Activated gamma-delta T cell (primary cell): Measurements from ENCODE around the gene APP.
"Not testable (repeated sequence)": the region's sequence is repeated elsewhere in the genome, so short reads cannot be mapped to it uniquely, and the experiment has no call there.

Experiments used
- DNase-seq: peaks from one replicate; lab custom pipeline; 2025; lab: John Stamatoyannopoulos, UW

Gene APP

DNA sequence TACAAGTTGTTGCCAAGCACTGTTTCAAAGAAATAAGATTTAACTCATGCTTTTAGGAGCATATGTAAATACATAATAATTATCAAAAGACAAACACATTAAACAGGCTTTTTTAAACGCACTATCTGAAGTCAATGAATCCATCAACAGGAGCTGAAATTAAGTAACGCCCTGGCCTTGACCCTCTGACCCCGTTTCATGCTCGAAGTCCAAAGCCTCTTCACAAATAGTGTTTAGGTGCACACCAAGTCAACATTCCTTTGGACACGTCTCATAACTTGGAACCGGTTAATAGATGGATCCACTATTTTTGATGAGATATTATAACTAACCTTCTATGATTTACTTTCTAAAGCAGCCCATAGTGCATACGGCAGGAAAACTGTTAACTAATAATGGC, 226.5 kb downstream of the APP start:
- DNase-seq, result no peak

DNA sequence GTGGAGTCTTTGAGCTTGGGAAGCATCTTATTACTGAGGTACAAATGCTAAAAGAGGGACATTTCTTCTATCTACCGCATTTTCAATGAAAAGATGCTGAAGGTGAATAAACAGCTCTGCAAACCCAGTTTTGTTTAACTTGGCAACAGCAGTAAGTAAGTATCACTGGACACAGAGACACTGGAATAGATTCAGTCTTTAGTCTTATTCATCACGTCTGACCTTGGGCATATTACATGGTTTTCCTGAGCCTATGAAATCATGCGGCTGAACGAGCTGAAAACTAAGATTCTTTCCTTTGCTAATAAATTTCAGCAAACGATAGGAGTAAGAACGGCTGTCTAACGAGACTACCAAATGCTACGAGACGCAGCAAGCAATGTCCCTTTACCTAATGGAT, 228.4 kb downstream of the APP start:
- no peak for DNase-seq

- no peak for DNase-seq
These were observed 231.2 kb downstream of the APP start for GRCh38 chr21:25939396-25939761.

- no peak for DNase-seq
These were observed 231.7 kb downstream of the APP start for GRCh38 chr21:25938658-25939395.

DNA sequence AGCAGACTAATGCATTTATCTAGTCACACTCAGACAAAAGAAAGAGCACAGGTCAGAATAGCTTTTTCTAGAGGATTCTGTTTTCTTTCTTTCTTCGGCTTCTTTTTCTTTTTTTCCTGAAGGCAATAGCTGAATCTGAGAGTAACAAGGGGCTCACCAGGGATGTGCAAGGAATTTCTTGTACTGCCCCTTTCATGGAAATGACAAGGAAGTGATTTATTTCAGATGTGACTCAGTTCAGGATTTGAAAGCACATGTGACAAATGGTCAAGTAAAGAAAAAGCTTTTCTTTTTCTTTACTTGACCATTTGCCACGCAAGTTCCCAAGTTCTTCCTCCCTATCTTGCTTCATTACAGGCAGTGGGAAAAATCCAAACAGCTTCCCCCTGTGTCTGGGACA, 233.8 kb downstream of the APP start:
- DNase-seq, result no peak

DNA sequence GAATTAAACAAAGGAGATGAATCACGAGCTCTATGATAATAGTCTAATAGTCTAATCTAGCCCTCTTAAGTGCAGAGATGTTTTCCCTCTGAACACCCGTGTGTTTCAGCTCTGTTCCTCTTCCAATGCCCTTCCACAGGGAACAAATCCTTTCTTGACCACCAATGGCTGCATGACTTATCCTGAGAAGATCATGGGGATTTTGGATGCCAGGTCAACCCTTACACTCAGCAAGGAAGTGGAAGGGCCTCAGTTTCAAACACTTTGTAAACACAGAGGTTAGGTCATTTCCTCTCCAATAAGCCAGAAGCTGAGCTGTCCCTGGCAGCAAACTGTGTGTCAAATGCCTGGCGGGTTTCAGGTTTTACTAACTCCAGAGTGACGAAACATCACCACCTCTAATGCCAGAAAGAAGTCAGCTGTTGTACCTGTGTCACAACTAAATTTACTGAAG, 235.8 kb downstream of the APP start:
- DNase-seq, result no peak

- DNase-seq, result no peak
These were observed 236.4 kb downstream of the APP start for GRCh38 chr21:25934130-25934529.

DNA sequence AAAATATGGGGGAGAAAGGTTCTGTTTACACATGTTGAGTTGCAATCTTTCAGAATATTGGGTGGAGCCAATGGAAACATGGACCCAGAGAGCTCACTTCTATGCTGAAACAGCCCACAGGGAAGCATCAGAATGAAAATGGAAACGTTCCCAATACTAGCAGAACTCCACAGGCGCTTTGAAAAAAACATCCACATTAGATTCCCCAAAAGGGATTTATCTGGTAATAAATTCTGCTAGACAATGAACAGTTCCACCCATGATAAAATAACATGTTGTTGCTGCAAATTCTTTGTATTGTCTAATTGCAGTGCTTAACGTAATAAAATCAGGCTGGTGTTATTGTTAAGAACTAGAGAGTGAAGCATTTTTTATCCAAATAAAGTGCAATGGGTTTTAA, 238.8 kb downstream of the APP start:
- DNase-seq, result no peak

DNA sequence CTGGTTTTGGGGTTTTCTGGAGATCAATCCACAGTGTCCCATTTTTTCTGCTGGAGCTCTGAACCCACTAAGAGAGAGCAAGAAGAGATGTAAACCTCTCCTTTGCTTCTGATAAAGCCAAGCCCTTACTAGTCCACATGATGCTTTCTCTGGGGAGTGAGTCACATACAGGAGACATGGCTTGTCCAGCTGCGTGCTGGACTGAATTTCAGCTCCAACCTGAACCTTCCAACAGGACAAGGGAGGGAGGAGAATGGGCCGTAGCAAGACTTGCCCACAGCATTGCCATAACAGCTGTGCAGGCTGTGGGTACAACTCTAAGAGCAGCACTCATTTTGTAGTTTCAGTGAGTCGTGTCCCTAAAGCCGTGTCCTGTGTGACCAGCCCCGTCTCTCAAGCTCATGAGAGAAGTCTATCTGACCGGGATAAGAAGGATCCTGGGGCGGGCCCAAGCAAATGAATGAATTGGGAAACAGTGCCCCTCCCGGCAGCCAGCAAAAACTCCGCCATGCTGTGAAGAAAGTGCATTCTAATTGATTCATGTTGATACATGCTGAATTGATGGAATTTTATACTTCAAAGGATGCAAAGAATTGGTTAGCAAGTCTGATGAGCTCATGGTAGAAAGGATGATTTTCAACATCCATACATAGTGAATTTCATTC, 240.6 kb downstream of the APP start:
- no peak for DNase-seq

DNA sequence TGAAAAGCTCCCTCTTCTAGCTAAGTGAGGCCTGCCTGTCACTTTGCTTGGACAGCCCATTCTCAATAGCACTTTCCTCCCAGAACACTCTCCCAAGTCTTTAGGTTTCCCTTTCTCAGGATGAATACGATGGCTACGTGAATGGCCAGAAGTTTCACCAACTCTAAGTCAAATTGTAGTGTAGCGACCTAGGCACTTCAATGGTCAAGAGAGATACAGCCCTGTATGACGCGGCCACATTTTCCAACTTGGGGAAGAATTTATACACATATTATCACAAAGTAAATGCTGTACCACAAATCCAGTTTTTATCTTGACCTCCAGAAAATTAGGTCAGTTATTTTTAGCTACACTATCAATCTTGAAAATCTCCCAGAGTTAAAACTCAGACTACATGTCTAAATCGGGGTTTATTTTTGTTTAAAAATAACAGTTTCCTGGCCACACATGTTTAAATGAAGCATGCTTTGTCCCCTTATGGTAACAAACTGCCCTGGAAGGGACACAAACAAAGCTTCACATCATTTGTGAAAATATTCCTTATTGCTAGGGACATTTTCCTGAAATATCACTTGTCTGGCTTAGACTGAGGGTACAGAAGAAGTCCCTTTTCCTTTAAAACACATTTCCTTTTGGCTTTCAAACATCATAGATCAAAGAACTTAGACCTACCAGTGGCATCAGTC, 243.2 kb downstream of the APP start:
- DNase-seq, result no peak

- no peak for DNase-seq
These were observed 244.6 kb downstream of the APP start for GRCh38 chr21:25925936-25926335.

GRCh38 chr21:25925064-25925800, 245.3 kb downstream of the APP start:
- DNase-seq, result no peak

DNA sequence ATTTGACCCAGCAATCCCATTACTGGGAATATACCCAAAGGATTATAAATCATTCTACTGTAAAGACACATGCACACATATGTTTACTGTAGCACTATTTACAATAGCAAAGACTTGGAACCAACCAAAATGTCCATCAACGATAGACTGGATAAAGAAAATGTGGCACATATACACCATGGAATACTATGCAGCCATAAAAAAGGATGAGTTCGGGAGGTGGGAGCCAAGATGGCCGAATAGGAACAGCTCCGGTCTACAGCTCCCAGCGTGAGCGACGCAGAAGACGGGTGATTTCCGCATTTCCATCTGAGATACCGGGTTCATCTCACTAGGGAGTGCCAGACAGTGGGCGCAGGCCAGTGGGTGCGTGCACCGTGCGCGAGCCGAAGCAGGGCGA, 252.4 kb downstream of the APP start:
- not testable (repeated sequence) for DNase-seq

DNA sequence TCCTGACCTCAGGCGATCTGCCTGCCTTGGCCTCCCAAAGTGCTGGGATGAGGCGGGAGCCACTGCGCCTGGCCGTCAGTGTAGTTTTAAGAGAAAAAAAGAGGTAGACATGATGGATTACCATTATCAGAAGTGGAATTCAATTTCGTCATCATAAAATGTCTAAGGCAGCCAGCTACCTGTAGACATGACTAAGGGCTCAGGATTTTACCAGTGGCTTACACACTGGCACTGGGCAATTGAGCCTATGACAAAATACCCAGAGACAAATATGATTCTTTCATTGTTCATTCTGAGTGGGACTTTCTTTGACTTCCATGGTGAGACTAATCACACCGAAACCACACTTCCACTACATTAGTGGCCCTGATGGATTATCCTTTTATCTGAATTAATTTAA, 254.3 kb downstream of the APP start:
- DNase-seq, result no peak

DNA sequence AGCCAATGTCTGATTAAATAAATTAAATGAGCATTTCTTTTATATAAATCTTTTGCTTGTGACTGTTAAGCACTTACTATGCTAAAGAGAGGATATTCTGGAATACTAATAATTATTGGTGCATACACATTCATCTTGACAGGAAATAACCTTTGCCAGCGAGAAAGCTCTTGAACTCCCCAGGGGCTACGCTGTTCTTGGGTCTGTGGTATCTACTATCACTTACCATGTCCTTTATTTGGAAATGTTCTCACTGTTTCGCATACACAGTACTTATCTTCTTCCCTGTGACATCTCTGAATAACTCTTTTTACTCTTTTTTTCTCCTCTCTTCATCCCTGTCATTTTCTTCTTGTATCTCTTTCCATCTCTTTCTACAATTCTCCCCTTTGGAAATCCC, 257.1 kb downstream of the APP start:
- no peak for DNase-seq

DNA sequence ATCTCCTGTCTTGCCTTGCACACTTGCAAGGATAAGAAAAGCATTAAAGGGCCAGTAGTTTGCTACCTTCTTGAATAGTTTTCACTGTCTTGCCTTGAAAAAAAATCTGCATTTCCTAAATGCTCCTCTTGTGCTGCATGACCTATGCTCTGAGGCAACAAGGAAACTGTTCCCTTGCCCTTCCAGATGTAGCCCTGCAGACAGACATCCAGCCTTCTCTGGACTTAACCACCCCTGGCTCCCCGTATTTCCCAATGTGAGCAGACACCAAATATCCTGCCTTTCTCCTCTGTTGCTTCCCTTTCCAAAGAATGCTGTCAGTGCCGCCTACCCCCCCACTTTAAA, 258.2 kb downstream of the APP start:
- DNase-seq, result no peak

GRCh38 chr21:25911730-25912401, 258.7 kb downstream of the APP start:
- DNase-seq, result no peak

- DNase-seq, result no peak
These were observed 259.8 kb downstream of the APP start for GRCh38 chr21:25910809-25911208.

DNA sequence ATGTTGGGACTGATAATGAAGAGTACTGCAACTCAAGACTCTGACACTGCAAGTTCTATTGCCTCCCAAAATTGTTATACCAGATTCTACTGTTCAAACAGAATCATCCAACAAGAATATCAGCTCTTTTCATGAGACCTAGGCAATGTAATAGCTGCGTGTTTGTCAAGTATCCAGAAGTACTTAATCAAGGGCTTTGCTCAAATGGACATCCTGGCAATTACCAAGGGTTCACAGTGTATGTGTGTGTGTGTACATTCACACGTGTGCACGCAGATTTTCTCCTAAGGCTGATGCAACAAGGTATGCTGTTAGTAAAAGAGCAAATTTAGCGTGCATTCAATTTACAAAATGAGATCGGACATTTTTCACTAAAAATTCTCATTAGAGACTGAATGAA, 261.2 kb downstream of the APP start:
- no peak for DNase-seq

- DNase-seq, result no peak
These were observed 262.1 kb downstream of the APP start for GRCh38 chr21:25908495-25908894.

GRCh38 chr21:25907573-25908275, 262.8 kb downstream of the APP start:
- no peak for DNase-seq
